Glutamatergic neuron (in vitro differentiated cells): ENCODE data around the gene ASB6. TPM values are rescaled to one million over a fixed set of nuclear protein-coding genes. Genes with fewer than 3 reads are reported as not detected.

Experiments used
- DNase-seq: peaks from one replicate; pipeline ENCODE4 v3.0.0; 2022
- H3K27ac Mint-ChIP-seq: one replicate; pipeline ENCODE4 v1.8.0; 2020; ENCODE audit warnings: mild to moderate bottlenecking, mixed read lengths, inconsistent platforms; ENCODE audit not compliant: unreplicated experiment
- H3K27me3 Mint-ChIP-seq: one replicate; pipeline ENCODE4 v1.8.0; 2020; ENCODE audit warnings: mild to moderate bottlenecking, moderate library complexity, mixed read lengths, inconsistent platforms; ENCODE audit not compliant: unreplicated experiment
- H3K36me3 Mint-ChIP-seq: one replicate; pipeline ENCODE4 v1.8.0; 2020; ENCODE audit warnings: mild to moderate bottlenecking, mixed read lengths, inconsistent platforms; ENCODE audit not compliant: unreplicated experiment
- H3K4me1 Mint-ChIP-seq: one replicate; pipeline ENCODE4 v1.8.0; 2020; ENCODE audit warnings: mild to moderate bottlenecking, low read depth, mixed read lengths, inconsistent platforms; ENCODE audit not compliant: unreplicated experiment
- H3K4me3 Mint-ChIP-seq: one replicate; pipeline ENCODE4 v1.8.0; 2020; ENCODE audit warnings: mild to moderate bottlenecking, mixed read lengths, inconsistent platforms; ENCODE audit not compliant: unreplicated experiment
- H3K9me3 Mint-ChIP-seq: one replicate; pipeline ENCODE4 v1.8.0; 2020; ENCODE audit warnings: mild to moderate bottlenecking, moderate library complexity, mixed read lengths, inconsistent platforms; ENCODE audit not compliant: unreplicated experiment
- total RNA-seq: library from RNA; stranded (reverse); fragmentation: NEBNext Ultra II Directional; extraction: Animal tissue kit (Norgen Biotek cat#: 25700); gene quantifications from one replicate; pipeline ENCODE4 v1.2.1, GENCODE V29; 2021; ENCODE audit not compliant: unreplicated experiment
- TF ChIP-seq, protein P1 (sequence below): fragments of 200-600 bp; sonication (generic); IDR thresholded peaks from one replicate; pipeline ENCODE4 v1.5.0; 2021; ENCODE audit not compliant: partially characterized antibody, unreplicated experiment

Gene ASB6
- total RNA-seq, 1 donor from 2014 or later = 25.4 TPM

DNA sequence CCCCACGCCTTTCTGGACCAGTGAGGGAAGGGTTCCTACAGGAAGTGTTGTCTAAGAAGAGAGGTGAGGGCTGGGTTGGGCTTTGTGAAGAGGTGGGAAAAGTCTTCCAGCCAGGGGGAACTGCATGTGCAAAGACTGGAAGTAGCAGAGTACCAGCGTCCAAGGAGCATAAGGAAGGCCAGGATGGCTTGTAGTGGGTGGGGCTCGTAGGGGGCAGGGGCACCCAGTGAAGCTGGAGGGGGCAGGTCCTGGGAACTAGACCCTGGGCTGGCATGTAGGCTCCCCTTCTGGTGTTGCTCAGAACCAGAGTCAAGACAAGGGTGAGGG lies 43.9 kb upstream of the ASB6 start:
- H3K4me1 Mint-ChIP-seq = no peaks in the 10 kb centered on the region
- peaks cover 3% of the 10 kb centered on the region for H3K27me3 Mint-ChIP-seq
- H3K27ac Mint-ChIP-seq = no peak overlapping the region
- TF ChIP-seq, protein P1, sequence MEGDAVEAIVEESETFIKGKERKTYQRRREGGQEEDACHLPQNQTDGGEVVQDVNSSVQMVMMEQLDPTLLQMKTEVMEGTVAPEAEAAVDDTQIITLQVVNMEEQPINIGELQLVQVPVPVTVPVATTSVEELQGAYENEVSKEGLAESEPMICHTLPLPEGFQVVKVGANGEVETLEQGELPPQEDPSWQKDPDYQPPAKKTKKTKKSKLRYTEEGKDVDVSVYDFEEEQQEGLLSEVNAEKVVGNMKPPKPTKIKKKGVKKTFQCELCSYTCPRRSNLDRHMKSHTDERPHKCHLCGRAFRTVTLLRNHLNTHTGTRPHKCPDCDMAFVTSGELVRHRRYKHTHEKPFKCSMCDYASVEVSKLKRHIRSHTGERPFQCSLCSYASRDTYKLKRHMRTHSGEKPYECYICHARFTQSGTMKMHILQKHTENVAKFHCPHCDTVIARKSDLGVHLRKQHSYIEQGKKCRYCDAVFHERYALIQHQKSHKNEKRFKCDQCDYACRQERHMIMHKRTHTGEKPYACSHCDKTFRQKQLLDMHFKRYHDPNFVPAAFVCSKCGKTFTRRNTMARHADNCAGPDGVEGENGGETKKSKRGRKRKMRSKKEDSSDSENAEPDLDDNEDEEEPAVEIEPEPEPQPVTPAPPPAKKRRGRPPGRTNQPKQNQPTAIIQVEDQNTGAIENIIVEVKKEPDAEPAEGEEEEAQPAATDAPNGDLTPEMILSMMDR = no peak
- DNase-seq = no peak
- H3K36me3 Mint-ChIP-seq = no peaks in the 10 kb centered on the region
- no peak overlapping the region for H3K4me3 Mint-ChIP-seq
- H3K9me3 Mint-ChIP-seq = no peaks in the 10 kb centered on the region

DNA sequence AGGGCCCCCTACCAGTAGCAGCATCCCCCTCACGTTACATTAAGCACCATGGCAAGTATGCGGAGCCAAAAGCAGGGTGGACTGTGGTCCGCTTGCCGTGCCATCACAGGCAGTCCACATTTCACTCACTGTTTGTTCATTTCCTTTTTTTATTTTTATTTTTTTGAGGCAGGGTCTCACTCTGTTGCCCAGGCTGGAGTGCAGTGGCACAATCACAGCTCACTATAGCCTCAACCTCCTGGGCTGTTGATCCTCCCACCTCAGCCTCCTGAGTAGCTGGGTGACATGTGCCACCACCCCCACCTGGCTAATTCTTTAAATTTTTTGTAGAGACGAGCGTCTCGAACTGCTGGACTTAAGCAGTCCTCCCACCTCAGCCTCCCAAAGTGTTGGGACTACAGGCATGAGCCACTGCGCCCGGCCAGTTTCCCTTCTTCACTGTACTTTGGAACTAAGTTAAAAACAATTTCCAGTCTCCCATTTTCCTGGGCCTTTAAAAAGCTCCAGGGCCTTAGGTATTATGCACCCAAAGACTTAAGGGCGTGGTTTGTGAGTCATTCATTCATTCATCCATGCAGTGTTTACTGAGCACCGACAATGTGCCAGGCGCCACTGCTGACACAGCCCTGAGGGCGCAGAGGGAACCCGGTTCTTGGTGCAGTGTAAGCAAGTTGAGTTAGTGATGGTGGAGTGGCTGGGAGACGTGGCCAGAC lies 43.4 kb upstream of the ASB6 start:
- Mint-ChIP-seq H3K4me1 (peaks cover 1% of the 10 kb centered on the region), H3K9me3 (no peaks in the 10 kb centered on the region), H3K27ac (no peak overlapping the region), H3K27me3 (peaks cover 3% of the 10 kb centered on the region), H3K4me3 (no peak overlapping the region), H3K36me3 (no peaks in the 10 kb centered on the region)
- no peak for DNase-seq
- TF ChIP-seq, protein P1 = no peak

DNA sequence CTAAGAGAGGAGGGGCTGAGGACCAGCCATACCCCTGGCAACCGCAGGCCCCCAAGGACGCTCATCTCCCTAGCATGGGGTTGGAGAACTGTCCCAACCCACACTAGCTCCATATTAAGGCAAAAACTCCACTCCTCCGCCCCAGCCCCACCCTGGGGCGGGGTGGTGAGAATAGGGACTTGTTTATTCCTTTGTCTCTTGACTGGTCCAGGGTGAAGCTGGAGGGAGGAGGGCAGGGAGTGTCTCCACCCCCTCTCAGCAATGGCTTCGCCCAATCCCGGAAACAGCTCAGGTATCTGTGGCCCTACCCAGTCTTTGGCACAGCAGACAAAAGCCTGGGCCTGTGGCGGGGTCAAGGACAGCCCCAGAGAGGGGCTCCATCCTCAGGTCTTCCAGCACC lies 40.4 kb upstream of the ASB6 start:
- Mint-ChIP-seq H3K4me1 (peaks cover 17% of the 10 kb centered on the region), H3K9me3 (no peaks in the 10 kb centered on the region), H3K27ac (no peak overlapping the region), H3K27me3 (peaks cover 3% of the 10 kb centered on the region), H3K4me3 (no peak overlapping the region), H3K36me3 (no peaks in the 10 kb centered on the region)
- TF ChIP-seq, protein P1 = no peak
- DNase-seq = no peak

DNA sequence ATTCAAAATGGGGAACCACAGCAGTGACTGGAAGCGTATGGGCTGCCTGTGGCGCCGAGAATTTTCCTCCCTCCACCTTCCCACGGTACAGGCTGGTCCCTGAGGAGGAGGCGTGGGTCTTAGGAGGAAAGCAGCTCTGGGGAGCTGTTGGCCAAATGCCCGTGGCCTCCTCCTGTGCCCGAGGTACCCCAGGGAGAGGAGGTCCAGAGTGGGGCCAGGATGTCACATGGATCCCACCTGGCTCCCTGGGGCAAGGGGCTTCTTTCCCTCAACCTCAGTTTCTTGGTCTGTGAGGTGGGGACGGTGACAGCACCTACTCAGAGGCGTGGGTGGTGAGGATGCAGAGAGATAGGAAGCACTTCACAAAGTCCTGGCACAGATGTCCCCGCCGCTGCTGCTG lies 40.0 kb upstream of the ASB6 start:
- H3K4me3 Mint-ChIP-seq = no peak overlapping the region
- H3K27me3 Mint-ChIP-seq = peaks cover 3% of the 10 kb centered on the region
- TF ChIP-seq, protein P1 = no peak
- H3K27ac Mint-ChIP-seq = no peak overlapping the region
- no peak for DNase-seq
- no peaks in the 10 kb centered on the region for H3K9me3 Mint-ChIP-seq
- H3K36me3 Mint-ChIP-seq = no peaks in the 10 kb centered on the region
- H3K4me1 Mint-ChIP-seq = peaks cover 20% of the 10 kb centered on the region

DNA sequence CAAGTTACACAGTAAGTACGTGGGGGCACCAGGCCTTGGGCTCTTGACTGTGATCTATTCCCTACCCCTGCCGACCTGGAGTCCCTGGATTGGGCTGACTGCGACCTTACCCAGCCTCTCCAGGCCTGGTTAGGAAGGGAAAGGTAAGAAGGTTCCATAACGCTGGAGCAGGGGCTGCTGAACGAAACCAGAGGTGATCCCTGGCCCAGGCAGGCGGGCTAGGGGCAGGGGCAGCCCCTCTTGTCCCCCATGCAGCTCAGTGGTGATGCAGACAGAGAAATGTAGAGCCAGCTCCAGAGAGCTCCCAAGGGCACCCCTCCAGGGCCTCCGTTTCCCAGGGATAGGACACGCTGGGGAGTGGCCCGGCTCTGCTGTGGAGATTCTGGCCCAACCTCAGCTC lies 37.6 kb upstream of the ASB6 start:
- no peak overlapping the region for H3K4me3 Mint-ChIP-seq

More for the DNA sequence above, 37.6 kb upstream of the ASB6 start:
- no peak for DNase-seq
- no peak overlapping the region for H3K27ac Mint-ChIP-seq
- H3K4me1 Mint-ChIP-seq = peaks cover 32% of the 10 kb centered on the region
- H3K36me3 Mint-ChIP-seq = no peaks in the 10 kb centered on the region
- TF ChIP-seq, protein P1 = no peak
- H3K9me3 Mint-ChIP-seq = peaks cover 4% of the 10 kb centered on the region
- peaks cover 7% of the 10 kb centered on the region for H3K27me3 Mint-ChIP-seq
